HEK293 (cell line): ENCODE measurements around the gene KANSL1.

Experiments
- CTCF ChIP-seq: fragments of 450-650 bp; formaldehyde crosslinking; IDR thresholded peaks from 2 replicates; pipeline ENCODE4 v1.5.1; 2016; ENCODE audit warnings: missing biosample characterization, missing genetic modification characterization
- GFI1B ChIP-seq: fragments of 450-650 bp; formaldehyde crosslinking; IDR thresholded peaks from 2 replicates; pipeline ENCODE4 v1.5.1; 2016; ENCODE audit warnings: missing biosample characterization, missing genetic modification characterization
- GLIS1 ChIP-seq: fragments of 450-650 bp; formaldehyde crosslinking; IDR thresholded peaks from 2 replicates; pipeline ENCODE4 v1.5.1; 2016; ENCODE audit warnings: missing biosample characterization, missing genetic modification characterization
- MEIS1 ChIP-seq: sonication (generic); formaldehyde crosslinking; IDR thresholded peaks from 2 replicates; pipeline ENCODE4 v1.8.1; 2022; ENCODE audit warnings: missing genetic modification reagents, mild to moderate bottlenecking, borderline replicate concordance
- PBX3 ChIP-seq: sonication (generic); formaldehyde crosslinking; IDR thresholded peaks from 2 replicates; pipeline ENCODE4 v1.8.1; 2022; ENCODE audit warnings: mild to moderate bottlenecking, moderate library complexity, missing genetic modification reagents
- ZBTB49 ChIP-seq: fragments of 450-650 bp; formaldehyde crosslinking; IDR thresholded peaks from 2 replicates; pipeline ENCODE4 v1.5.1; 2016; ENCODE audit warnings: missing biosample characterization, missing genetic modification characterization, low read depth
- ZNF146 ChIP-seq: fragments of 450-650 bp; formaldehyde crosslinking; IDR thresholded peaks from 2 replicates; pipeline ENCODE4 v1.5.1; 2016; ENCODE audit warnings: missing biosample characterization, missing genetic modification characterization
- ZNF174 ChIP-seq: fragments of 450-650 bp; formaldehyde crosslinking; IDR thresholded peaks from 2 replicates; pipeline ENCODE4 v1.5.0; 2017; ENCODE audit warnings: missing biosample characterization, mild to moderate bottlenecking, missing genetic modification characterization
- ZNF274 ChIP-seq, 2 experiments: fragments of 200-500 bp in 1 of 2; fragments of 450-650 bp in 1 of 2; sonication (Bioruptor generic) in 1 of 2; formaldehyde crosslinking in 1 of 2; IDR thresholded peaks; 2 replicates each; pipeline versions ENCODE4 v1.5.1 to v1.6.1; 2014 to 2016; ENCODE audit warnings: borderline replicate concordance in 1 of 2, inconsistent platforms in 1 of 2, low read length in 1 of 2, missing biosample characterization in 1 of 2, missing genetic modification characterization in 1 of 2
- ZNF501 ChIP-seq: fragments of 450-650 bp; formaldehyde crosslinking; IDR thresholded peaks from 2 replicates; pipeline ENCODE4 v1.5.1; 2016; ENCODE audit warnings: missing biosample characterization, missing genetic modification characterization
- ZNF548 ChIP-seq: fragments of 450-650 bp; formaldehyde crosslinking; IDR thresholded peaks from 2 replicates; pipeline ENCODE4 v1.5.1; 2016; ENCODE audit warnings: missing biosample characterization, missing genetic modification characterization
- ZNF704 ChIP-seq: fragments of 450-650 bp; formaldehyde crosslinking; IDR thresholded peaks from 2 replicates; pipeline ENCODE4 v1.5.1; 2016; ENCODE audit warnings: missing biosample characterization, missing genetic modification characterization

GRCh38 chr17:46002311-46002972 is 190.8 kb downstream of the KANSL1 start:
- TF ChIP-seq ZNF146 (tag by site-specific recombination) (0 out of 2 replicates have a peak, but pooled peaks have one; percentile 2), GFI1B (tag by site-specific recombination) (no peak), ZNF501 (tag by site-specific recombination) (no peak), ZNF174 (no peak), PBX3 (CRISPR knock-in tag) (no peak), GLIS1 (tag by site-specific recombination) (no peak), ZNF548 (tag by site-specific recombination) (no peak), MEIS1 (no peak), ZNF274 (IDR thresholded peaks at IDR 0.05; ENCODE audit: low read length) (no peak), ZNF274 (tag by site-specific recombination; IDR thresholded peaks at IDR 0.05; ENCODE audit: borderline replicate concordance) (no peak), CTCF (tag by site-specific recombination) (peak; percentile 83), ZNF704 (tag by site-specific recombination) (no peak), ZBTB49 (tag by site-specific recombination) (no peak)
